NCI-H2029 treated with DMSO at 0.1 percent for 48 hours (cell line): ENCODE results near the gene XYLT2.
"Not testable (repeated sequence)": the region's sequence is repeated elsewhere in the genome, so short reads cannot be mapped to it uniquely, and the experiment has no call there.

Experiments used
- DNase-seq: peaks from one replicate; lab custom pipeline; 2025; lab: John Stamatoyannopoulos, UW

The XYLT2 gene

GRCh38 chr17:50389534-50389933 is 43.6 kb downstream of the XYLT2 start:
- no peak for DNase-seq

GRCh38 chr17:50392621-50393020 is 46.7 kb downstream of the XYLT2 start:
- DNase-seq, result no peak

- no peak for DNase-seq
Measured at GRCh38 chr17:50393700-50394099, 47.8 kb downstream of the XYLT2 start.

GRCh38 chr17:50394711-50395110 is 48.8 kb downstream of the XYLT2 start:
- DNase-seq, result no peak

GRCh38 chr17:50396261-50397110 is 50.6 kb downstream of the XYLT2 start:
- no peak for DNase-seq

GRCh38 chr17:50397111-50397918 is 51.4 kb downstream of the XYLT2 start, which contains the start of gene LRRC59:
LRRC59 (minus strand) TSS chr17:50397523; CDS start chr17:50397317, 206 bp downstream.
- DNase-seq, result peak; percentile 21

- no peak for DNase-seq
Measured at GRCh38 chr17:50397919-50398285, 52.0 kb downstream of the XYLT2 start.

- DNase-seq, result not testable (repeated sequence)
Measured at GRCh38 chr17:50398672-50399071, 52.7 kb downstream of the XYLT2 start.

- not testable (repeated sequence) for DNase-seq
Measured at GRCh38 chr17:50399591-50399990, 53.7 kb downstream of the XYLT2 start.

GRCh38 chr17:50405351-50405750 is 59.4 kb downstream of the XYLT2 start:
- DNase-seq, result not testable (repeated sequence)

GRCh38 chr17:50406578-50406977 is 60.7 kb downstream of the XYLT2 start:
- no peak for DNase-seq

GRCh38 chr17:50407921-50408320 is 62.0 kb downstream of the XYLT2 start:
- DNase-seq, result no peak
